ENCODE data around the gene CD38.
"Not testable (repeated sequence)": the region's sequence is repeated elsewhere in the genome, so short reads cannot be mapped to it uniquely, and the experiment has no call there.

CD38 gene

DNA sequence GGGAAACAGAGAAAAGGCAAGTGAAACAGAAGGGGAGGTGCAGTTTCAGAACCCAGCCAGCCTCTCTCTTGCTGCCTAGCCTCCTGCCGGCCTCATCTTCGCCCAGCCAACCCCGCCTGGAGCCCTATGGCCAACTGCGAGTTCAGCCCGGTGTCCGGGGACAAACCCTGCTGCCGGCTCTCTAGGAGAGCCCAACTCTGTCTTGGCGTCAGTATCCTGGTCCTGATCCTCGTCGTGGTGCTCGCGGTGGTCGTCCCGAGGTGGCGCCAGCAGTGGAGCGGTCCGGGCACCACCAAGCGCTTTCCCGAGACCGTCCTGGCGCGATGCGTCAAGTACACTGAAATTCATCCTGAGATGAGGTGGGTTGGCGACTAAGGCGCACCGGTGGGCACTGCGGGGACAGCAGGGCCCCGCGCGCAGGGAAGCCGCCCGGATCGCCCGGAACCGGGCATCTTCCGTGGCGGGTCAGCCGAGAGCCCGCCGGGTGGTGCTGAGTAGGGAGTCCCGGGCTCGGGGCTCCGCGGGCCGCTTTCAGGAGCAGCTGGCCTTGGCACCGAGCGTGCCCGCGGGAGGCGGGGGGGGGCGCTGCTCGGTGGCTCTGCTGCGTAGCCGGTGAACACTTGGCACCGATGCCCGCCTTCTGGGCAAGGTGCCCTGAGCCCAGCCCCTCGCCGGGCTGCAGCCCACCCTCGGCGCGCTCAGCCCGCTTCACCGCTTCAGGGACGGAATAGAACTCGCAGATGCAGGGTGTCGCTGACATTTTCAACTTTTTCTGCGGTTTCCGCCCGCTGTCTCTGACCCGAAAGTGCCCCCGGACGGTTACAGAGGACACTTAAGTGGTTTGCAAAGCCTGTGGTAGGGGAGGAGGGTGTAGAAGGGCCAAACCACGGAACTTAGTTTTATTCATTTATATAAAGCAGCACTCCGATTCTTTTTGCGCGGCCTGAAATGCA lies at the start of gene CD38:
Gene CD38 (plus strand): TSS at position 40 of the 953 bp plus-strand sequence. CDS start 87 bp downstream, at position 127.
- peak; percentile 66 for DNase-seq

DNA sequence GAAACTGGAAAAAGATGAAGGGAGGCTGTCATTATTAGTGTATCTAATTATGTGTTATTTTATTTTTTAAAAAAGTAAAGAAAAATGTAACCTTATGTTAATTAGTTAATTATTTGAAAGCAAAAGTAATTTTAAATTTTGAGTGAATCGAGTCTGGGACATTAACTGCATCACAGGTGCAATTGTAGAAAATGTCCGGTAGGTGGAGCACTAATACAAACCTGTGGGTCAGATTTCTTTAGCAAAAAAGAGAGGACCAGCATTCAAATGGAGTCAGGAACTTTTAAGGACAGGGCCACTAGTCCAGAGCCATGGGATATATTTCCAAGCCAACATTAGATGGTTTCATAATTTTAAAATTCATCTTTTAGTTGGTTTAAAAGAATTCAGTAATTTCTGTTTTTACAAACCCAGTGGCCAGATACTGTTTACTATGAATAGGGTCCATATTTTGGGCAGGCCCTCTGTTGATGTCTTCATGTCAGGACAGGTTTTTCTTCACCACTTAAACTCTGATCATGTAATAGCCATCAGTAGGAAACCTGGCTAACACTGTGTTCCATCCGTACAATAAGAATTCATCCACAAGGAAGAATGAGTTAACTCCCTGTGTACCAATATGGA lies 48.1 kb upstream of the CD38 start:
- DNase-seq: peak; percentile 16

DNA sequence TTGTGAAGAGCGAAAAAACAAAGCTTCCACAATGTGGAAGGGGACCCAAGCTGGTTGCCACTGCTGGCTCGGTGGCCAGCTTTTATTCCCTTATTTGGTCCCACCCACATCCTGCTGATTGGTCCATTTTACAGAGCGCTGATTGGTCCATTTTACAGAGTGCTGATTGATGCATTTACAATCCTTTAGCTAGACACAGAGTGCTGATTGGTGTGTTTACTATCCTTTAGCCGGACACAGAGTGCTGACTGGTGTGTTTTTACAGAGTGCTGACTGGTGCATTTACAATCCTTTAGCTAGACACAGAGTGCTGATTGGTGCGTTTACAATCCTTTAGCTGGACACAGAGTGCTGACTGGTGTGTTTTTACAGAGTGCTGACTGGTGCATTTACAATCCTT lies 45.1 kb upstream of the CD38 start:
- DNase-seq: not testable (repeated sequence)

GRCh38 chr4:15735536-15735935 lies 42.6 kb upstream of the CD38 start:
- no peak for DNase-seq

DNA sequence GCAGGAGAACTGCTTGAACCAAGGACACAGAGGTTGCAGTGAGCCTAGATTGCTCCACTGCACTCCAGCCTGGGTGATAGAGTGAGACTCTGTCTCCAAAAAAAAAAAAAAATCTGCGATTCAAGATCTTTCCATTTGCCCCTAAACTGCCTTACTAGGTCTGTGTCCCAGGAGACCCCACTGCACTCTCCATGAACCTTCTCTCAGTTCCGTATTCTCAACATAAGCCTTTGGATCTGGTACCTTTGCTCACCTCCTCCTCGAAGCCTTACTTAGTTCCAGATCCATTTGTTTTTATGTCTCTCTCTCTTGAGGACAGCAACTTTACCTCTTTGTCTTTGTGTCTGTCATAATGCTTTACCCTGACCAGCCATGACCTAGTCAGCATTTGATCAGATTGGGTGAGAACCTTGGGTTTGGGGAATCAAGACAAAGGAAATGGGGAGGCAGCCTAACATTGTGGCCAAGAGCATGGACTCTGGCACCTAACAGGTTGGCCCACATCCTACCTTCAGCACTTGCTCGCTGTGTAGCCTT lies 41.5 kb upstream of the CD38 start:
- DNase-seq: no peak

GRCh38 chr4:15737255-15737654 lies 40.9 kb upstream of the CD38 start:
- no peak for DNase-seq

DNA sequence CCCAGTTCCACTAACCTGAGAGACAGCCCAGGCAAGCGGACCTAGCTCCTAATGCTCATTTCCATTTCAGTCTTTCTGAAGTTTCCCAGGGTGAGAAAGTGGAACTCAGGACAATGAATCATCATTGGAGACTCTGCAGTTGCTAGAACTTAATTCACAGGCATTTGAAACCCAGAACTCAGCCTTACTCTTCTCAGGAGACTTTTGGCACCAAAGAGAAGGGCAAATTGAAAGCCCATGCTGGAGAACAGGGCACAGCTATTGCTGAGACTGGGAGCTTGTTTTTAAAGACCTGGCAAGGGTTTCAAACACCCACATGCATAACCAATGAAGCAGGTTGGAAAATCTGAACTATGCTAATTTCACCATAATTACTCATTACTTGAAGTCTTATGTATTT lies 39.3 kb upstream of the CD38 start:
- peak; percentile 29 for DNase-seq

- DNase-seq: no peak
Observed at GRCh38 chr4:15740764-15741404, 37.2 kb upstream of the CD38 start.

GRCh38 chr4:15742083-15742582 lies 36.0 kb upstream of the CD38 start:
- DNase-seq: no peak

- no peak for DNase-seq
Observed at GRCh38 chr4:15742637-15743036, 35.5 kb upstream of the CD38 start.

- no peak for DNase-seq
Observed at GRCh38 chr4:15744016-15744545, 34.0 kb upstream of the CD38 start.

- DNase-seq: no peak
Observed at GRCh38 chr4:15746110-15746509, 32.0 kb upstream of the CD38 start.

- DNase-seq: no peak
Observed at GRCh38 chr4:15749001-15749400, 29.1 kb upstream of the CD38 start.

GRCh38 chr4:15751153-15751552 lies 27.0 kb upstream of the CD38 start:
- DNase-seq: no peak

- DNase-seq: no peak
Observed at GRCh38 chr4:15753081-15753480, 25.0 kb upstream of the CD38 start.

DNA sequence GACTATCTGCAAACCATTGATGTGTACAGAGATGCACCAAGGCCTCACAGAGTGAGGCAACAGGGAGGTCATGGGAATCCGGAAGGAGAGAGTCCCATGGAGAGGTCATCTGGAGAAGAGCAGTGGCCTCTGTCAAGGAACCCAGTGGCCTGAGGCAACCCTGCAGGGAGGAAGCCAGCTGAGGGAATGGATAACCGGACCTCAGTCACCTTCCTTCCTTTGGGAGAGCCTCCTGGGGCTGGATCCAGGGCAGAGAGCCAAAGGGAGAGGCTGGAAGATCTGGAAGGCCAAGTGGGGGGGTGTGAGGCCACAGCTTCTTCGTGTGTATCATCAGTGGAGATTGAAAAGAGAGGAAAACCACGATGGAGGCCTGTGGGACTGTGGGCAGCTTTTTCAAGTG lies 24.3 kb upstream of the CD38 start:
- no peak for DNase-seq

- peak; percentile 61 for DNase-seq
Observed at GRCh38 chr4:15754323-15754722, 23.8 kb upstream of the CD38 start.

DNA sequence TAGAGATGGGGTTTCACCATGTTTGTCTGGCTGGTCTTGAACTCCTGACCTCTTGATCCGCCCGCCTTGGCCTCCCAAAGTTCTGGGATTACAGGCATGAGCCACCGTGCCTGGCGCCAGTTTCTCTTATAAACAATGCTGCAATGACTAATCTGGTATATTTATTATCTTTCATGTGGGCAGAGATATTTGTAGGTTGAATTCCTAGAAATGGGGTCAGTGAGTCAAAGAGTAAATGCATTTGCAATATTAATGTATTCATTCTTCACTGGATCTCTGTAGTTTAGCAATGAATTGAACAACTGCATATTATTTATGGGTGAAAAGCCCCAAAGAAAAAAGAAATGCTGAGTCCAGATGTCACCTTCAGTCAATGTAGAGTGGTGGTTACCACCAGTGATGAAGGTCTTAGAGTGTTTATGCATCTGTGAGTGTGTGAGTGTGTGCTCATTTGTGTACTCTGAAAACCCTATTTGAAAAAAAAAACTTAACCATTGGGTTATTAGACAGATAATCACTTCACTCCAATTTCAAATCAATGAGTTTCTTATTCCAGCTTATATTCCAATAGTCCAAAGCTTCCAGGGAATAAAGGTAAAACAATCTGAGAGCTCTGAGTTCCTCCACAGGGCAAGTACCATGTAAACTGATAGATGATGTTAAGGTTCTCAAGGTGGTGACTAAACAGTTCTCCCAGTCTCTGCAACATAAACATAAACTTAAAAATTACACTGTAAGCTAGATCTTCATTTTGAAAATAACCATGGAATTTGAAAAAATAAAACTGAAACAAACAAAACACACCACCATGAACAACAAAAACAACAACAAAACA lies 22.6 kb upstream of the CD38 start:
- peak; percentile 80 for DNase-seq

- peak; percentile 85 for DNase-seq
Observed at GRCh38 chr4:15756361-15756861, 21.7 kb upstream of the CD38 start.

- no peak for DNase-seq
Observed at GRCh38 chr4:15757054-15757453, 21.1 kb upstream of the CD38 start.

- no peak for DNase-seq
Observed at GRCh38 chr4:15758294-15758693, 19.8 kb upstream of the CD38 start.

- not testable (repeated sequence) for DNase-seq
Observed at GRCh38 chr4:15762460-15762859, 15.7 kb upstream of the CD38 start.
